Esophagus muscularis mucosa (tissue), 4 donors: ENCODE data around the gene RNH1. TPM values are rescaled to one million over a fixed set of nuclear protein-coding genes. Genes with fewer than 3 reads are reported as not detected.

Experiments
- DNase-seq: peaks from one replicate; pipeline ENCODE4 v3.0.0-alpha.2; 2017; ENCODE audit errors: extremely low spot score
- H3K27ac ChIP-seq, 4 donors: fragments of 200-600 bp; sonication (generic); replicated peaks in 1 of 4; 1 replicate in 3 of 4; 2 replicates in 1 of 4; pipeline ENCODE4 v1.5.1; 2016 to 2019; ENCODE audit warnings: mild to moderate bottlenecking in 1 of 4
- H3K27me3 ChIP-seq, 4 donors: fragments of 200-600 bp; sonication (generic); one replicate each; pipeline versions ENCODE4 v1.5.1 to v1.6.0; 2016 to 2019
- H3K36me3 ChIP-seq, 4 donors: fragments of 200-600 bp; sonication (generic); one replicate each; pipeline ENCODE4 v1.5.1; 2016 to 2019
- H3K4me1 ChIP-seq, 4 donors: fragments of 200-600 bp; sonication (generic); one replicate each; pipeline ENCODE4 v1.5.1; 2016 to 2019
- H3K4me3 ChIP-seq, 4 donors: fragments of 200-600 bp; sonication (generic); 1 replicate in 2 of 4; 2 replicates in 2 of 4; pipeline ENCODE4 v1.5.1; 2016 to 2019; ENCODE audit warnings: mild to moderate bottlenecking in 4 of 4, moderate library complexity in 1 of 4
- H3K9me3 ChIP-seq, 4 donors: fragments of 200-600 bp; sonication (generic); 1 replicate in 3 of 4; 2 replicates in 1 of 4; pipeline ENCODE4 v1.5.1; 2016 to 2019
- CTCF ChIP-seq, 3 experiments: fragments of 200-600 bp in 2 of 3; fragments of 450-650 bp in 1 of 3; sonication (generic) in 2 of 3; IDR thresholded peaks; one replicate each; pipeline ENCODE4 v1.5.1; 2017 to 2019; ENCODE audit warnings: antibody characterized with exemption in 3 of 3, mild to moderate bottlenecking in 2 of 3, moderate library complexity in 1 of 3
- EP300 ChIP-seq: sonication (generic); formaldehyde crosslinking; IDR thresholded peaks from one replicate; pipeline ENCODE4 v1.6.1; 2017; ENCODE audit warnings: antibody characterized with exemption
- POLR2A ChIP-seq: fragments of 450-650 bp; IDR thresholded peaks from one replicate; pipeline ENCODE4 v1.6.1; 2017; ENCODE audit warnings: antibody characterized with exemption, moderate library complexity, mild to moderate bottlenecking, low read depth
- POLR2AphosphoS5 ChIP-seq, 2 donors: sonication (generic); formaldehyde crosslinking; IDR thresholded peaks; one replicate each; pipeline ENCODE4 v1.6.1; 2017; ENCODE audit warnings: antibody characterized with exemption in 2 of 2
- WGBS: methylation state at CpG from one replicate; pipeline ENCODE4 v1.1.5; 2018; 5-methylcytosine and 5-hydroxymethylcytosine counted together
- intact Hi-C: fragments of 100-400 bp; cut with DNase I; formaldehyde crosslinking; loops from one replicate; pipeline ENCODE4 v1.15.1; 2023
- total RNA-seq, 4 donors: library from RNA; depleted of rRNA; stranded (reverse); fragments of >200 nt; gene quantifications; one replicate each; pipeline versions ENCODE4 v1.1.0 to v1.2.1, GENCODE V29; 2016

Gene RNH1
- total RNA-seq, 4 donors from 2014 or later = 280 to 367 (median 334) TPM

GRCh38 chr11:550021-550745 is 43.1 kb upstream of the RNH1 start:
- no peaks in the 10 kb centered on the region for H3K9me3 ChIP-seq
- 91% methylated on average over 16 of the region's 25 CpGs for WGBS
- no peaks in the 10 kb centered on the region for H3K36me3 ChIP-seq
- intact Hi-C loops = no loop called here
- H3K27me3 ChIP-seq = peaks cover 7 to 66% (median 28%) of the 10 kb centered on the region in 4 donors
- peaks cover 8 to 11% (median 10%) of the 10 kb centered on the region in 4 donors for H3K4me1 ChIP-seq
- H3K27ac ChIP-seq = no peak overlapping the region
- no peak overlapping the region for H3K4me3 ChIP-seq
- no peak for DNase-seq
- TF ChIP-seq POLR2A (no peak), CTCF (IDR thresholded peaks at IDR 0.05) (no peak), EP300 (no peak), POLR2AphosphoS5 (IDR thresholded peaks at IDR 0.05) (no peak)

- Histone ChIP-seq H3K27ac (no peak overlapping the region), H3K27me3 (peaks cover 3 to 64% (median 17%) of the 10 kb centered on the region in 4 donors), H3K4me1 (no peaks in the 10 kb centered on the region), H3K9me3 (no peaks in the 10 kb centered on the region), H3K36me3 (no peaks in the 10 kb centered on the region), H3K4me3 (no peak overlapping the region)
- WGBS = 88% methylated on average over 30 of the region's 32 CpGs
- DNase-seq = no peak
- TF ChIP-seq CTCF (IDR thresholded peaks at IDR 0.05) (no peak), POLR2AphosphoS5 (IDR thresholded peaks at IDR 0.05) (no peak), EP300 (no peak), POLR2A (no peak)
- intact Hi-C loops = no loop called here
Measured at GRCh38 chr11:548700-549603, 41.9 kb upstream of the RNH1 start.

- TF ChIP-seq POLR2A (no peak), POLR2AphosphoS5 (IDR thresholded peaks at IDR 0.05) (no peak), EP300 (no peak), CTCF (IDR thresholded peaks at IDR 0.05) (no peak)
- H3K9me3 ChIP-seq = no peaks in the 10 kb centered on the region
- intact Hi-C loops = no loop called here
- no peak overlapping the region for H3K27ac ChIP-seq
- 94% methylated on average over 8 of the region's 11 CpGs for WGBS
- H3K27me3 ChIP-seq = peaks cover 0 to 32% (median 0%) of the 10 kb centered on the region in 4 donors
- no peaks in the 10 kb centered on the region for H3K4me1 ChIP-seq
- no peaks in the 10 kb centered on the region for H3K36me3 ChIP-seq
- H3K4me3 ChIP-seq = no peak overlapping the region
- no peak for DNase-seq
Measured at GRCh38 chr11:545171-545570, 38.1 kb upstream of the RNH1 start.

- Histone ChIP-seq H3K4me3 (no peak overlapping the region), H3K27me3 (peaks cover 0 to 32% (median 0%) of the 10 kb centered on the region in 4 donors), H3K9me3 (no peaks in the 10 kb centered on the region), H3K4me1 (no peaks in the 10 kb centered on the region), H3K27ac (no peak overlapping the region), H3K36me3 (no peaks in the 10 kb centered on the region)
- no peak for TF ChIP-seq CTCF (IDR thresholded peaks at IDR 0.05)
- intact Hi-C loops = no loop called here
- no peak for DNase-seq
- 94% methylated on average over 2 of the region's 5 CpGs for WGBS
Measured at GRCh38 chr11:544817-545166, 37.8 kb upstream of the RNH1 start.
